Measurements from ENCODE around the gene TAF1.

DNA sequence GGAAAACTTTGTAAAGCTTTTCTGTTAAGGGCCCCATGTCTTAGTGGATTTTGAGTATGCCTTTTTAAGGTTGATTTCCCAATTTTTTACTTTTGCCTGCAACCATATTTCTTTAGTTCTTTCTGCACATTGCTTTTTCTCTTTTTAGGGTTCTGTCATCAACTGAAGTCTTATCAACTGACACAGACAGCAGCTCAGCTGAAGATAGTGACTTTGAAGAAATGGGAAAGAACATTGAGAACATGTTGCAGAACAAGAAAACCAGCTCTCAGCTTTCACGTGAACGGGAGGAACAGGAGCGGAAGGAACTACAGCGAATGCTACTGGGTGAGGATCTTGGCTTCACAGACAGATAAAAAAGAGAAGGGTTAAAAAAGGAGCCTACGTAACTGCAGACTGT is 27.8 kb downstream of the TAF1 start:
- TF ChIP-seq, protein P1, sequence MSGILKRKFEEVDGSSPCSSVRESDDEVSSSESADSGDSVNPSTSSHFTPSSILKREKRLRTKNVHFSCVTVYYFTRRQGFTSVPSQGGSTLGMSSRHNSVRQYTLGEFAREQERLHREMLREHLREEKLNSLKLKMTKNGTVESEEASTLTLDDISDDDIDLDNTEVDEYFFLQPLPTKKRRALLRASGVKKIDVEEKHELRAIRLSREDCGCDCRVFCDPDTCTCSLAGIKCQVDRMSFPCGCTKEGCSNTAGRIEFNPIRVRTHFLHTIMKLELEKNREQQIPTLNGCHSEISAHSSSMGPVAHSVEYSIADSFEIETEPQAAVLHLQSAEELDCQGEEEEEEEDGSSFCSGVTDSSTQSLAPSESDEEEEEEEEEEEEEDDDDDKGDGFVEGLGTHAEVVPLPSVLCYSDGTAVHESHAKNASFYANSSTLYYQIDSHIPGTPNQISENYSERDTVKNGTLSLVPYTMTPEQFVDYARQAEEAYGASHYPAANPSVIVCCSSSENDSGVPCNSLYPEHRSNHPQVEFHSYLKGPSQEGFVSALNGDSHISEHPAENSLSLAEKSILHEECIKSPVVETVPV (CRISPR knock-in tag; IDR thresholded peaks at IDR 0.05): no peak
- TF ChIP-seq TCF4 (CRISPR knock-in tag; IDR thresholded peaks at IDR 0.05; ENCODE audit: borderline replicate concordance) (no peak), ESRRG (CRISPR knock-in tag; IDR thresholded peaks at IDR 0.05) (no peak), TSHZ2 (CRISPR knock-in tag; IDR thresholded peaks at IDR 0.05) (no peak), ARNTL (CRISPR knock-in tag; IDR thresholded peaks at IDR 0.05; ENCODE audit: borderline replicate concordance, low read depth) (no peak), ZFP30 (CRISPR knock-in tag; IDR thresholded peaks at IDR 0.05) (no peak), ZNF8 (CRISPR knock-in tag; IDR thresholded peaks at IDR 0.05) (no peak), PPARA (CRISPR knock-in tag; IDR thresholded peaks at IDR 0.05; ENCODE audit: borderline replicate concordance) (no peak), SNAI2 (CRISPR knock-in tag; IDR thresholded peaks at IDR 0.05) (no peak), OSR1 (CRISPR knock-in tag; IDR thresholded peaks at IDR 0.05) (no peak), ZNF565 (CRISPR knock-in tag; conservative IDR thresholded peaks at IDR 0.05; ENCODE audit: low read depth) (no peak), ISL1 (CRISPR knock-in tag; IDR thresholded peaks at IDR 0.05) (no peak), CSDC2 (CRISPR knock-in tag; IDR thresholded peaks at IDR 0.05) (no peak)
- TF ChIP-seq, protein P2, sequence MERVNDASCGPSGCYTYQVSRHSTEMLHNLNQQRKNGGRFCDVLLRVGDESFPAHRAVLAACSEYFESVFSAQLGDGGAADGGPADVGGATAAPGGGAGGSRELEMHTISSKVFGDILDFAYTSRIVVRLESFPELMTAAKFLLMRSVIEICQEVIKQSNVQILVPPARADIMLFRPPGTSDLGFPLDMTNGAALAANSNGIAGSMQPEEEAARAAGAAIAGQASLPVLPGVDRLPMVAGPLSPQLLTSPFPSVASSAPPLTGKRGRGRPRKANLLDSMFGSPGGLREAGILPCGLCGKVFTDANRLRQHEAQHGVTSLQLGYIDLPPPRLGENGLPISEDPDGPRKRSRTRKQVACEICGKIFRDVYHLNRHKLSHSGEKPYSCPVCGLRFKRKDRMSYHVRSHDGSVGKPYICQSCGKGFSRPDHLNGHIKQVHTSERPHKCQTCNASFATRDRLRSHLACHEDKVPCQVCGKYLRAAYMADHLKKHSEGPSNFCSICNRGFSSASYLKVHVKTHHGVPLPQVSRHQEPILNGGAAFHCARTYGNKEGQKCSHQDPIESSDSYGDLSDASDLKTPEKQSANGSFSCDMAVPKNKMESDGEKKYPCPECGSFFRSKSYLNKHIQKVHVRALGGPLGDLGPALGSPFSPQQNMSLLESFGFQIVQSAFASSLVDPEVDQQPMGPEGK (CRISPR knock-in tag; IDR thresholded peaks at IDR 0.05; ENCODE audit: borderline replicate concordance): no peak

Data from SK-N-SH treated with all-trans-retinoic acid at 6 μM for 48 hours (cell line).